Left hindlimb (tissue), 1 donor: ENCODE measurements around the gene CXCR5.

Source experiments
- DNase-seq: peaks from one replicate; pipeline ENCODE4 v3.0.0-alpha.2; 2018

Gene CXCR5

GRCh38 chr11:118929501-118930093, 45.9 kb downstream of the CXCR5 start:
- DNase-seq = peak; percentile 95

GRCh38 chr11:118930094-118930712, 46.5 kb downstream of the CXCR5 start:
- peak; percentile 86 for DNase-seq

GRCh38 chr11:118931571-118931970, 47.9 kb downstream of the CXCR5 start:
- no peak for DNase-seq

- DNase-seq = peak; percentile 73
Measured at GRCh38 chr11:118933486-118933885, 49.8 kb downstream of the CXCR5 start.

- DNase-seq = no peak
Measured at GRCh38 chr11:118935376-118935775, 51.7 kb downstream of the CXCR5 start.

GRCh38 chr11:118938491-118939403, 55.1 kb downstream of the CXCR5 start:
- DNase-seq = no peak

GRCh38 chr11:118939404-118939915, 55.8 kb downstream of the CXCR5 start:
- DNase-seq = no peak

- DNase-seq = no peak
Measured at GRCh38 chr11:118939953-118940598, 56.4 kb downstream of the CXCR5 start.

GRCh38 chr11:118947091-118947490, 63.4 kb downstream of the CXCR5 start:
- DNase-seq = no peak
